ENCODE data around the gene ASZ1. TPM values are rescaled to one million over a fixed set of nuclear protein-coding genes. Genes with fewer than 3 reads are reported as not detected.
A peak's percentile ranks its signal among the peaks of the same experiment; 100 is the strongest.

Gene ASZ1
- total RNA-seq, 1 donor from 2014 or later = not detected

DNA sequence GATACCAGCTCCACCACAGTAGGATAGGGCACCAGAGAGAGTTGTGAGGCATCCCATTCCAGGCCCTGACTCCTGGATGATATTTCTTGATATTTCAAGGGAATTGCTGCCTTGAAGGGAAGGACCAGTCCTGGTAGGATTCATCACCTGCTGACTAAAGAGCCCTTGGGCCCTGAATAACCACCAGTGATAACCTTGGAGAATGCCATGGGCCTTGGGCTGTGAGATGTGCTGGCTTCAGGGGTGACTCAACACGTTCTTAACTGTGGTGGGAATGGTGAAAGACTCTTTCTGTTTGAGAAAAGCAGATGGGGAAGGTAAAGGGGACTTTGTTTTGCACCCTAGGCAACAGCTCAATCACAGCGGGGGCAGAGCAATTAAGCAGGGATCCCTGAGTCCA, 21.4 kb upstream of the ASZ1 start:
- Histone ChIP-seq H3K27ac (ENCODE audit: low read depth, low read length) (no peak overlapping the region), H3K9me3 (ENCODE audit: insufficient read depth, low read depth, low read length) (no peaks in the 10 kb centered on the region), H4K20me1 (ENCODE audit: insufficient read depth, low read length) (no peaks in the 10 kb centered on the region), H3K4me2 (ENCODE audit: low read length) (no peak overlapping the region), H3K36me3 (ENCODE audit: insufficient read depth, low read length) (no peaks in the 10 kb centered on the region), H3K4me3 (ENCODE audit: insufficient read depth, low read depth, low read length) (no peak overlapping the region), H3K79me2 (ENCODE audit: insufficient read depth, low read length) (no peaks in the 10 kb centered on the region), H3K4me1 (ENCODE audit: insufficient read depth, low read length) (no peaks in the 10 kb centered on the region), H3K9ac (ENCODE audit: low read length) (no peak overlapping the region), H2AFZ (ENCODE audit: low read depth, low read length) (no peak overlapping the region), H3K27me3 (ENCODE audit: insufficient read depth, low read length) (no peaks in the 10 kb centered on the region)
- Mint-ChIP-seq H3K27me3 (ENCODE audit: low read depth, unreplicated experiment) (no peaks in the 10 kb centered on the region), H3K36me3 (ENCODE audit: low read depth, unreplicated experiment) (no peaks in the 10 kb centered on the region), H3K4me1 (ENCODE audit: low read depth, unreplicated experiment) (peaks cover 8% of the 10 kb centered on the region), H3K27ac (ENCODE audit: unreplicated experiment) (no peak overlapping the region), H3K9me3 (ENCODE audit: unreplicated experiment) (no peaks in the 10 kb centered on the region), H3K4me3 (ENCODE audit: unreplicated experiment) (no peak overlapping the region)
- DNase-seq (ENCODE audit: low read depth) (no peak), FAIRE-seq (no peak)
- TF ChIP-seq EZH2 (IDR thresholded peaks at IDR 0.05; ENCODE audit: insufficient read depth, low read length) = no peak
- TF ChIP-seq, protein P1, sequence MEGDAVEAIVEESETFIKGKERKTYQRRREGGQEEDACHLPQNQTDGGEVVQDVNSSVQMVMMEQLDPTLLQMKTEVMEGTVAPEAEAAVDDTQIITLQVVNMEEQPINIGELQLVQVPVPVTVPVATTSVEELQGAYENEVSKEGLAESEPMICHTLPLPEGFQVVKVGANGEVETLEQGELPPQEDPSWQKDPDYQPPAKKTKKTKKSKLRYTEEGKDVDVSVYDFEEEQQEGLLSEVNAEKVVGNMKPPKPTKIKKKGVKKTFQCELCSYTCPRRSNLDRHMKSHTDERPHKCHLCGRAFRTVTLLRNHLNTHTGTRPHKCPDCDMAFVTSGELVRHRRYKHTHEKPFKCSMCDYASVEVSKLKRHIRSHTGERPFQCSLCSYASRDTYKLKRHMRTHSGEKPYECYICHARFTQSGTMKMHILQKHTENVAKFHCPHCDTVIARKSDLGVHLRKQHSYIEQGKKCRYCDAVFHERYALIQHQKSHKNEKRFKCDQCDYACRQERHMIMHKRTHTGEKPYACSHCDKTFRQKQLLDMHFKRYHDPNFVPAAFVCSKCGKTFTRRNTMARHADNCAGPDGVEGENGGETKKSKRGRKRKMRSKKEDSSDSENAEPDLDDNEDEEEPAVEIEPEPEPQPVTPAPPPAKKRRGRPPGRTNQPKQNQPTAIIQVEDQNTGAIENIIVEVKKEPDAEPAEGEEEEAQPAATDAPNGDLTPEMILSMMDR (IDR thresholded peaks at IDR 0.05; ENCODE audit: insufficient read depth, low read depth, low read length) = no peak

DNA sequence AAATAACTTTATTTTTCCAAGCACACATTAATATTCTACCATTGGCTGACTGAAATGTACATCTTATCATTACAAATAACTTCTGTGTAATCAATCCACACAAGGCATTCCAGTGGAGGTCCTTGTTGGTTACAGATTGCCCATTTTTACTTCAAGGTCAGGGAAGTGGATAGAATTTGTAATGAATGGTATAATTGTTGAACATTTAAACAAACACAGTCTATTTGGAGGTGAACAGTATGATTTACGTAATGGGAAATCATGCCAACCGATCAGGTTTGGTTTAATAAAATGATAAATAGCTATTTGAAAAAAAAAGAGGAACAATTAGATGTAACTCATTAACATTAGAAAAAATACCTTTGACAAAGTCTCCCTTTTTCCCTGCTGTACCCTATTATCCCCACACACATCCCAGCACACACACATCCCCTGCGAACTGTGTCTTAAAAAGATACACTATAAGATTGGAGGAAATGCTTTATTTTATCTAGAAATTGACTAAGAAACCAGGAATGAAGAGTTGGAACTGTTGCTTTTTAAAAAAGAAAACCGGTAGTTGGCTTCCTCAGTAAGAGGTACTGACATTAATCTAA, 19.0 kb upstream of the ASZ1 start:
- no peak for DNase-seq (ENCODE audit: low read depth)
- Mint-ChIP-seq H3K4me1 (ENCODE audit: low read depth, unreplicated experiment) (peaks cover 8% of the 10 kb centered on the region), H3K27me3 (ENCODE audit: low read depth, unreplicated experiment) (no peaks in the 10 kb centered on the region)

DNA sequence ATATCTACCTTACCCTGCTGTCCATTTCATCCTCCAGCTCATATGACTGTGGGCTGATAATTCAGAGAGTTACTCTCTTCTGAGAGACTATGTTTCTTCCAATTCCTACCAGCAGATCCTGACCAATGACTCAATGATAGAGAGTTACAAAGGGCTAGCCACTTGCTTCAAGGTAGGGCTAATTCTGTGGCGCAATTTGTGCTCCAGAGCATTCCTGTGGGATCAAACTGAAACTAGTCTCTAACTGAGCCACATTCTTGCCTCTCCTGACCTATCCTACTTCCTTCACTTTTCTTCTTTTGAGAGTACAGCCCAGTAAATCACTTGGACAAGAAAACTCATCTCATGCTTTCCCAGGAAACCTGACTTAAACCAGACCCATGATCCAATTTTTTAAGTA, 17.9 kb upstream of the ASZ1 start:
- no peak overlapping the region for H2AFZ ChIP-seq (ENCODE audit: low read depth, low read length)
- H3K27me3 Mint-ChIP-seq (ENCODE audit: low read depth, unreplicated experiment) = no peaks in the 10 kb centered on the region

More for the DNA sequence above, 19.0 kb upstream of the ASZ1 start:
- Histone ChIP-seq H3K4me1 (ENCODE audit: insufficient read depth, low read length) (no peaks in the 10 kb centered on the region), H3K36me3 (ENCODE audit: insufficient read depth, low read length) (no peaks in the 10 kb centered on the region), H3K4me3 (ENCODE audit: insufficient read depth, low read depth, low read length) (no peak overlapping the region), H3K9me3 (ENCODE audit: insufficient read depth, low read depth, low read length) (no peaks in the 10 kb centered on the region), H2AFZ (ENCODE audit: low read depth, low read length) (no peak overlapping the region), H4K20me1 (ENCODE audit: insufficient read depth, low read length) (no peaks in the 10 kb centered on the region), H3K27me3 (ENCODE audit: insufficient read depth, low read length) (no peaks in the 10 kb centered on the region), H3K9ac (ENCODE audit: low read length) (no peak overlapping the region), H3K79me2 (ENCODE audit: insufficient read depth, low read length) (no peaks in the 10 kb centered on the region), H3K27ac (ENCODE audit: low read depth, low read length) (no peak overlapping the region), H3K4me2 (ENCODE audit: low read length) (no peak overlapping the region)
- no peaks in the 10 kb centered on the region for H3K36me3 Mint-ChIP-seq (ENCODE audit: low read depth, unreplicated experiment)
- no peak for TF ChIP-seq EZH2 (IDR thresholded peaks at IDR 0.05; ENCODE audit: insufficient read depth, low read length)
- TF ChIP-seq, protein P1 (IDR thresholded peaks at IDR 0.05; ENCODE audit: insufficient read depth, low read depth, low read length) = no peak
- no peak overlapping the region for H3K4me3 Mint-ChIP-seq (ENCODE audit: unreplicated experiment)
- no peak for FAIRE-seq
- peaks cover 2% of the 10 kb centered on the region for H3K9me3 Mint-ChIP-seq (ENCODE audit: unreplicated experiment)
- H3K27ac Mint-ChIP-seq (ENCODE audit: unreplicated experiment) = no peak overlapping the region

More for the DNA sequence above, 17.9 kb upstream of the ASZ1 start:
- H3K79me2 ChIP-seq (ENCODE audit: insufficient read depth, low read length) = no peaks in the 10 kb centered on the region
- H3K27me3 ChIP-seq (ENCODE audit: insufficient read depth, low read length) = no peaks in the 10 kb centered on the region
- FAIRE-seq (no peak), DNase-seq (ENCODE audit: low read depth) (peak; percentile 39)
- H3K4me1 ChIP-seq (ENCODE audit: insufficient read depth, low read length) = no peaks in the 10 kb centered on the region
- Mint-ChIP-seq H3K36me3 (ENCODE audit: low read depth, unreplicated experiment) (no peaks in the 10 kb centered on the region), H3K27ac (ENCODE audit: unreplicated experiment) (no peak overlapping the region), H3K9me3 (ENCODE audit: unreplicated experiment) (peaks cover 7% of the 10 kb centered on the region), H3K4me3 (ENCODE audit: unreplicated experiment) (no peak overlapping the region), H3K4me1 (ENCODE audit: low read depth, unreplicated experiment) (peaks cover 8% of the 10 kb centered on the region)
- no peaks in the 10 kb centered on the region for H3K9me3 ChIP-seq (ENCODE audit: insufficient read depth, low read depth, low read length)
- no peak overlapping the region for H3K4me2 ChIP-seq (ENCODE audit: low read length)
- H3K9ac ChIP-seq (ENCODE audit: low read length) = no peak overlapping the region
- no peak overlapping the region for H3K4me3 ChIP-seq (ENCODE audit: insufficient read depth, low read depth, low read length)
- no peak overlapping the region for H3K27ac ChIP-seq (ENCODE audit: low read depth, low read length)
- no peaks in the 10 kb centered on the region for H3K36me3 ChIP-seq (ENCODE audit: insufficient read depth, low read length)
- no peaks in the 10 kb centered on the region for H4K20me1 ChIP-seq (ENCODE audit: insufficient read depth, low read length)
- no peak for TF ChIP-seq EZH2 (IDR thresholded peaks at IDR 0.05; ENCODE audit: insufficient read depth, low read length)
- TF ChIP-seq, protein P1 (IDR thresholded peaks at IDR 0.05; ENCODE audit: insufficient read depth, low read depth, low read length) = no peak
